Thyroid gland (tissue), 4 donors: Measurements from ENCODE around the gene ARPC4. TPM values are rescaled to one million over a fixed set of nuclear protein-coding genes. Genes with fewer than 3 reads are reported as not detected.

ENCODE experiments used
- DNase-seq, 2 donors: peaks; one replicate each; pipeline ENCODE4 v3.0.0-alpha.2; 2019
- H3K27ac ChIP-seq, 3 donors: fragments of 200-600 bp; sonication (generic); 1 replicate in 2 of 3; 2 replicates in 1 of 3; pipeline ENCODE4 v1.5.1; 2016 to 2019; ENCODE audit warnings: mild to moderate bottlenecking in 1 of 3, moderate library complexity in 1 of 3
- H3K27me3 ChIP-seq: fragments of 200-600 bp; sonication (generic); one replicate; pipeline ENCODE4 v1.5.1; 2019
- H3K36me3 ChIP-seq, 2 donors: fragments of 200-600 bp; sonication (generic); one replicate each; pipeline ENCODE4 v1.5.1; 2016 to 2019
- H3K4me1 ChIP-seq, 2 donors: fragments of 200-600 bp; sonication (generic); one replicate each; pipeline ENCODE4 v1.5.1; 2017 to 2019
- H3K4me3 ChIP-seq, 3 donors: fragments of 200-600 bp; sonication (generic); replicated peaks in 1 of 3; 1 replicate in 2 of 3; 2 replicates in 1 of 3; pipeline ENCODE4 v1.5.1; 2016; ENCODE audit warnings: mild to moderate bottlenecking in 1 of 3
- H3K9me3 ChIP-seq: fragments of 200-600 bp; sonication (generic); one replicate; pipeline ENCODE4 v1.5.1; 2017
- POLR2A ChIP-seq, 2 donors: fragments of 450-650 bp; IDR thresholded peaks; one replicate each; pipeline ENCODE4 v1.6.1; 2017; ENCODE audit warnings: antibody characterized with exemption in 2 of 2, mild to moderate bottlenecking in 2 of 2, moderate library complexity in 1 of 2
- WGBS, 2 donors: methylation state at CpG; one replicate each; pipeline ENCODE4 v1.1.5; 2017; 5-methylcytosine and 5-hydroxymethylcytosine counted together
- intact Hi-C: fragments of 100-400 bp; cut with DNase I; formaldehyde crosslinking; loops from one replicate; pipeline ENCODE4 v1.15.1; 2023
- total RNA-seq, 4 donors: library from RNA; depleted of rRNA; stranded (reverse); fragments of >200 nt; gene quantifications; one replicate each; pipeline ENCODE4 v1.2.3, GENCODE V29; 2016
- TF ChIP-seq, protein P1 (sequence below), 6 experiments: fragments of 200-600 bp in 3 of 6; fragments of 450-650 bp in 3 of 6; sonication (generic) in 3 of 6; IDR thresholded peaks; one replicate each; pipeline ENCODE4 v1.5.1; 2016 to 2019; ENCODE audit warnings: antibody characterized with exemption in 6 of 6, mild to moderate bottlenecking in 2 of 6, inconsistent platforms in 1 of 6, moderate library complexity in 1 of 6

Gene ARPC4
- total RNA-seq, 4 donors from 2014 or later, result 155 to 232 (median 187) TPM

- WGBS, 2 donors, result 85 to 89% methylated on average over 14 to 18 of the region's 18 CpGs
- TF ChIP-seq POLR2A (IDR thresholded peaks at IDR 0.05), result no peak
- TF ChIP-seq, protein P1, sequence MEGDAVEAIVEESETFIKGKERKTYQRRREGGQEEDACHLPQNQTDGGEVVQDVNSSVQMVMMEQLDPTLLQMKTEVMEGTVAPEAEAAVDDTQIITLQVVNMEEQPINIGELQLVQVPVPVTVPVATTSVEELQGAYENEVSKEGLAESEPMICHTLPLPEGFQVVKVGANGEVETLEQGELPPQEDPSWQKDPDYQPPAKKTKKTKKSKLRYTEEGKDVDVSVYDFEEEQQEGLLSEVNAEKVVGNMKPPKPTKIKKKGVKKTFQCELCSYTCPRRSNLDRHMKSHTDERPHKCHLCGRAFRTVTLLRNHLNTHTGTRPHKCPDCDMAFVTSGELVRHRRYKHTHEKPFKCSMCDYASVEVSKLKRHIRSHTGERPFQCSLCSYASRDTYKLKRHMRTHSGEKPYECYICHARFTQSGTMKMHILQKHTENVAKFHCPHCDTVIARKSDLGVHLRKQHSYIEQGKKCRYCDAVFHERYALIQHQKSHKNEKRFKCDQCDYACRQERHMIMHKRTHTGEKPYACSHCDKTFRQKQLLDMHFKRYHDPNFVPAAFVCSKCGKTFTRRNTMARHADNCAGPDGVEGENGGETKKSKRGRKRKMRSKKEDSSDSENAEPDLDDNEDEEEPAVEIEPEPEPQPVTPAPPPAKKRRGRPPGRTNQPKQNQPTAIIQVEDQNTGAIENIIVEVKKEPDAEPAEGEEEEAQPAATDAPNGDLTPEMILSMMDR (IDR thresholded peaks at IDR 0.05), result no peak
- intact Hi-C loops, result no loop called here
- H3K27ac ChIP-seq, result no peak overlapping the region
- H3K4me3 ChIP-seq, result no peak overlapping the region
- no peaks in the 10 kb centered on the region for H3K9me3 ChIP-seq
- no peaks in the 10 kb centered on the region for H3K27me3 ChIP-seq
- H3K4me1 ChIP-seq, result no peaks in the 10 kb centered on the region
- DNase-seq, result no peak
- peaks cover 8 to 18% of the 10 kb centered on the region in 2 donors for H3K36me3 ChIP-seq
Measured at GRCh38 chr3:9834520-9835380, 41.9 kb downstream of the ARPC4 start.

DNA sequence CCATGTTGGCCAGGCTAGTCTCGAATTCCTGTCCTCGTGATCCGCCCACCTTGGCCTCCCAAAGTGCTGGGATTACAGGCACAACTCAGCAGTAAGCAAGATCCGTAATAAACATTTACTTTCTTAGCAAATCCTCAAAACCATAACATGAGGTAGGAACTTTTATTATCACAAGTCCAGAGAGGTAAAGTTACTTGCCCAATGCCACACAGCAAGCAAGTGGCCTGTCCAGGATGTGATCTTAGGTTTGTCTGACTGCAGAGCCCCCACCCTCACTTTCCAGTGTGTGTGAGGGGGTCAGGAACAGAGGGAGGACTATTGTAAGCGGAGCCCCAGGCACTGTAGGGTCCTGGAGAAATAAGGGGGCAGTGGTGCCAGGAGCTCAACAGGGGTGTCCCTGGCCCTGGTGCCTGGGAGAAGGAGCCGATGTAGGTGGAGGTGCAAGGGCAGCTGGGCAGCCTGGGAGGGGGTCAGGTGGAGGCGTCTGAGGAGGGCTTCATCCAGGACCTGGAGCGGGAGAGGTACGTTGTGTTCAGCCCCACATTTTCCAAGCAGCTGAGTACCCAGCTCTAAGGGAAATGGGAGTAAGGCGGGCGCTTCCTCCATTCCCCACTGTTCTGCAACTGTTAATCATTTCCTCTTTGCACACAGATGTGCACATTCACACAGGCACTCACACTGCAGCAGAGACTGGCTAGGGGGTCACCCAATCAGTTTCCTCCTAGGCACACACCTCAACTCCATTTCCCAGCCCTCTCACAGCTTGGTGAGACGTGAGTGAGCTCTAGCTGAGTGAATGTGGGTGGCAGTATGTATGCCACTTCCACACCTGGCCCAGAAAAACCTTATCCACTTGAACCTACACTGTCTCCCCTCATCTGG lies 45.1 kb downstream of the ARPC4 start:
- Histone ChIP-seq H3K36me3 (peaks cover 17 to 30% of the 10 kb centered on the region in 2 donors), H3K27ac (no peak overlapping the region), H3K27me3 (no peaks in the 10 kb centered on the region), H3K4me3 (no peak overlapping the region), H3K9me3 (no peaks in the 10 kb centered on the region), H3K4me1 (peaks cover 3 to 4% of the 10 kb centered on the region in 2 donors)
- TF ChIP-seq, protein P1 (IDR thresholded peaks at IDR 0.05), result no peak
- no peak for TF ChIP-seq POLR2A (IDR thresholded peaks at IDR 0.05)
- intact Hi-C loops, result no loop called here
- DNase-seq, result no peak
- 89 to 91% methylated on average over 12 of the region's 12 CpGs for WGBS, 2 donors

DNA sequence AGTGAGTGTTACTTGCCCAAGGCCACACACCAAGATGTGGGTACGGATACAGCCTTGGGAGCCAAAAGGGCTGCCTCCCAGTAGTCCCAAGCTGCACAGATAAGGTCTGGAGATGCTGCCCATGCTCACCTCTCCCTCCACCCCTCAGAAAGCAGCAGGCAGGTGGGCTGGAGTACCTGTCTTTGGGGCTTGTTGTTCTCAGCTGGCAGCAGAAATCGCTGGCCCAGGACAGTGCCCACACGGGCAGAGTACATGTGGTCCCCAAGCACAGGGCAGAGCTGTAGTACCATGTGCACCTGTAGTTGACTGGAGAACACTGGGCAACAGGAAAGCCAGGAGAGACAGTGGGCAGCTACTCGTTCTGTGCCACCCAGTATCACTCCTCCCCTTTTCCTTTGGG lies 46.0 kb downstream of the ARPC4 start:
- no peak overlapping the region for H3K27ac ChIP-seq
- H3K27me3 ChIP-seq, result no peaks in the 10 kb centered on the region
- peaks cover 17 to 24% of the 10 kb centered on the region in 2 donors for H3K36me3 ChIP-seq
- 74 to 86% methylated on average over 4 of the region's 4 CpGs for WGBS, 2 donors
- no peak overlapping the region for H3K4me3 ChIP-seq
- intact Hi-C loops, result no loop called here
- H3K9me3 ChIP-seq, result no peaks in the 10 kb centered on the region
- peaks cover 5 to 6% of the 10 kb centered on the region in 2 donors for H3K4me1 ChIP-seq
- no peak for DNase-seq
- TF ChIP-seq, protein P1 (IDR thresholded peaks at IDR 0.05), result no peak
- TF ChIP-seq POLR2A (IDR thresholded peaks at IDR 0.05), result no peak

GRCh38 chr3:9841015-9841414 lies 48.1 kb downstream of the ARPC4 start:
- Histone ChIP-seq H3K36me3 (peaks cover 9 to 17% of the 10 kb centered on the region in 2 donors), H3K4me1 (peaks cover 6 to 10% of the 10 kb centered on the region in 2 donors), H3K9me3 (no peaks in the 10 kb centered on the region), H3K27me3 (no peaks in the 10 kb centered on the region), H3K4me3 (no peak overlapping the region), H3K27ac (no peak overlapping the region)
- DNase-seq, result no peak
- 84 to 85% methylated on average over 8 of the region's 8 CpGs for WGBS, 2 donors
- TF ChIP-seq, protein P1 (IDR thresholded peaks at IDR 0.05), result no peak
- TF ChIP-seq POLR2A (IDR thresholded peaks at IDR 0.05), result no peak
- intact Hi-C loops, result no loop called here
